DMS153 treated with DMSO at 0.1 percent for 48 hours (cell line): Measurements from ENCODE around the gene CDC14C.
"Not testable (repeated sequence)": the region's sequence is repeated elsewhere in the genome, so short reads cannot be mapped to it uniquely, and the experiment has no call there.

ENCODE experiments used
- DNase-seq: peaks from one replicate; lab custom pipeline; 2025; ENCODE audit not compliant: unreplicated experiment; lab: John Stamatoyannopoulos, UW

Gene CDC14C

DNA sequence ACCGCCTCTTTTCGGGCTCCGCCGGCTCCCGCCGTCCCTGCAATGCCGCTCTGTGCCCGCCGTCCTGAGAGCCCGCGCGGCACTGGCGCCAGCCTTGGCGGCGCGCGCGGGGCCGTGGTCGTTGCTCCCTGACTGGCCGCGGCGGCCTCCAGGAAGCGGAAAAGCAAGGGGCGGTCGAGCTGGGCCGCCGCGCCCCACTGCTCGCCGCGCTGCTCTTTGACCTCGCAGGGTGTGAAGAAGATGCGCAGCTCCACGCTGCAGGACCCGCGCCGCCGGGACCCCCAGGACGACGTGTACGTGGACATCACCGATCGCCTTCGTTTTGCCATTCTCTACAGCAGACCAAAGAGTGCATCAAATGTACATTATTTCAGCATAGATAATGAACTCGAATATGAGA lies at the start of gene CDC14C:
TSS of gene CDC14C (plus strand) at position 115 of the 400 bp plus-strand sequence. CDS start at position 241, 126 bp downstream.
- DNase-seq, result no peak

- DNase-seq, result peak; percentile 88
These were observed 49.1 kb upstream of the CDC14C start for GRCh38 chr7:48875045-48875916.

DNA sequence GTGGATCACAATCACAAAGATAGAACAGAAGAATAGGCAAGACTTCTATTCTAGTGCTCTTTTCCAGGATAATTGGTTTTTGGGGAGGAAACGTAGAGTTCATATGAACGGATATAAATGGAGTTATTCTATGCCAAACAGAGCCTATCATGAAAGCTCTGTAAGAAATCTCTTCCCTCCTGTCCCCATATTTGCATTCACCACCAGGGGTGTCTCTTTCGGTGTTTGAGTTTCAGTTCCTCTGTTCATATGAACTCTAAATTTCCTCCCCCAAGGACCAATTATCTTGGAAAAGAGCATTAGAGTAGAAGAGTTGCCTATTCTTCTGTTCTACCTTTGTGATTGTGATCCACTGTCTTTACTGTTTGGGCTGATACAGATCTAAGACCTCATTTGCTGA lies 48.3 kb upstream of the CDC14C start:
- no peak for DNase-seq

- DNase-seq, result no peak
These were observed 43.5 kb upstream of the CDC14C start for GRCh38 chr7:48880851-48881250.

GRCh38 chr7:48887500-48887899 lies 36.8 kb upstream of the CDC14C start:
- no peak for DNase-seq

DNA sequence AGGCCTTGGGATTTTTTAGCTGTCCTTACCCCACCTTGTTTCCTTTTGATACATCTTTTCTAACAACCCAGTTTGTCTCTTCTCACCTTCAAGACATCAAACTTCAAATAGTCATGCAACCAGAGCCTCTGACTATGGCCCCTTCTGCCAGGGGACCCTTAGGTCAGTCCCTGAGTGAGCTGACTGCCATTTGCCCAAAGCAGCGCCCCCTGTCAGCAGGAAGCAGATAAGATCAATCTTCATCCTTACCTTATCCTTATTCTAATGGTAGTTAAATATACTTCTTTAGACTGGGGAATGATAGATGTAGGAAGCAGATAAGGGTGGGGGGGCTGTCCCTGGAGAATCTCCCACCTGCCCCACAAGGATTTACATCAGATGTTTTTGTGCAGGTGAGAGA lies 29.8 kb upstream of the CDC14C start:
- no peak for DNase-seq

DNA sequence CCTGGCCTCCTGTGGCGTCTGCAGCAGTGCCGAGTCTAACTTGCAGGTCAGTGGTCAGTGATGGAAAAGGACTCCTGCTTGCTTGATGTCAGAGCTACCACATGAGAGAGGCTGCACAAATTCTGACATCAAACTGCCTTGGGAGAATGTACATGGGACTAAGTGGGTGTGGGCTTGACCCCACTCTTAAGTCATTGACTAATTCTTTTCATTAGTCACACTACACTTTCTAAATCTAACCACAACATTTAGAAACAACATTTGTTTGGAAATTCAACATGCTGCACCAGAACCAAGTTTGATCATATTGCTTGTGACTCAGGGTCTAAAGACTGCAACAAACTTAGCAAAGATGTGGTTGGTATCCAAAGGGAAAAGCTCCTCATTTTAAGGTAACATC lies 24.4 kb upstream of the CDC14C start:
- no peak for DNase-seq

DNA sequence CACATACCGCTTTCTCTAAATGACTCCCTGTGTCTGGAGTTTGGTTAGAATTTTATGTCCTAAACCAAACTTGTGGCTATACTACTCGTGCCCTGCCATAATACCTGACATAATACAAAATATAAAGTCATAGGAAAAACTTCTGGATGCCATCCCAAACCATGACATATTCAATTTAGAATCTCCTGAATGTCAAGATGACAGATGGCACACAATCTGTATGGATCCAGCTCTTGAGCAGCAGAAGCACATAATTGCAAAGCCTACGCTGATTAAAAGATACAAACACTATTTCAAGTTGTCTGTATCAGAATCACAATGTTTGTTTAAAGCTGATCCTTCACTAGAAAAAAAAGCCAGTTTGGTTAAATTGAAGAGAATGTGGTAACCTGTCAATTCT lies 22.4 kb upstream of the CDC14C start:
- DNase-seq, result no peak

DNA sequence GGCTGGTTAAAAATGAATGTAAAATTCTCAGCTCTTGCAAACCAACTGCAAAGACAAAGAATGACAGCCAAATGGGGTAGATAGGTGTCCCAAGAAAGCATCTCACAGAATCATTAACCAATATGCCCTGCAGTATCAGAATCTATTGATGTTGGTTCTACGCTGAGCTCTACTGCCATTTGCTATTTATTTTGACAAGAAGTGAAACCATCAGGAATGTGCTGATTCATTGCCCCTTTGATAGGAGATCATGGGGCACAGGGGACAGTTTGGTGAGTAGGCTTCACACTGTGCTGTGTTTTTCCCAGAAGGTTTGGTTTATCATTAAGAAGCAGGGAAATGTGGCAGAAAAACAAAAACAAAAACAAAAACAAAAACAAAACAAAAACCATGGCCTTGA lies 19.4 kb upstream of the CDC14C start:
- no peak for DNase-seq

DNA sequence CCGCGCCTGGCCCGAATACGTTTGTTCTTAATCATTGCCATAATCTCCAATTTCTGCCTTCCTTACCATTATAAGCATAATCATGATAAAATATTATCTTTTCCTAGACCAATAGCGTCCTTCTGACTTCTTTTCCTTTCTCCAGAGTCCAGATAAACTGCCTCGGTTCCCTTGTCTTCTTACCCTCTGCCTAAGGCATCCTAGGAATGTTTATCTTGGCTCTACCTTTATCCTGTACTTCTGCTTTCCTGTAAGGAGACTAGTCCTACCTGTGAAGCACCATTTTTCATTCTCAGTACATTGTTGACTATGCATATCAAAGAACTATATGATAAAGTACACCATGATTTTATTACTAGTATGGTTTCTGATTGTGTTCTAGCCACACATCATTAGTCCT lies 18.7 kb upstream of the CDC14C start:
- not testable (repeated sequence) for DNase-seq

DNA sequence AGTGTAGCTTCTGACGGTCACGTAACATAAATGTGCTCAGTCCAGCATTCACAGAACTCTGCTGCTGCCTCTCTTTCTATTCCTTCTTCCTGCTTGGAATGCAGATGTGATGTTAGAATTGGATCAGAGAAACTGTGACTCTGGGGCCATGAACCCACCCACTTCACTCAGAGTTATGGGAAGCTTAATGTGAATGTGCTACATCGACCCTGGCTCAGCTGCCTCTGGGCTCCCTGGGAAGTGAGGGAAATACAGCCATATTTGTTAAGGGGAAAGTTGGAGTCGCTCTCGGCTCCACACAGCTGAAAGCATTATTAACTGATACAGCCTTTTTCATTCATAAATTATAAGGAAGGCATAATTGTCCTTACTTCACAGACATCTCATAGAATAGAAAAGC lies 14.5 kb upstream of the CDC14C start:
- DNase-seq, result not testable (repeated sequence)

- DNase-seq, result no peak
These were observed 7.1 kb downstream of the CDC14C start for GRCh38 chr7:48931481-48931880.

DNA sequence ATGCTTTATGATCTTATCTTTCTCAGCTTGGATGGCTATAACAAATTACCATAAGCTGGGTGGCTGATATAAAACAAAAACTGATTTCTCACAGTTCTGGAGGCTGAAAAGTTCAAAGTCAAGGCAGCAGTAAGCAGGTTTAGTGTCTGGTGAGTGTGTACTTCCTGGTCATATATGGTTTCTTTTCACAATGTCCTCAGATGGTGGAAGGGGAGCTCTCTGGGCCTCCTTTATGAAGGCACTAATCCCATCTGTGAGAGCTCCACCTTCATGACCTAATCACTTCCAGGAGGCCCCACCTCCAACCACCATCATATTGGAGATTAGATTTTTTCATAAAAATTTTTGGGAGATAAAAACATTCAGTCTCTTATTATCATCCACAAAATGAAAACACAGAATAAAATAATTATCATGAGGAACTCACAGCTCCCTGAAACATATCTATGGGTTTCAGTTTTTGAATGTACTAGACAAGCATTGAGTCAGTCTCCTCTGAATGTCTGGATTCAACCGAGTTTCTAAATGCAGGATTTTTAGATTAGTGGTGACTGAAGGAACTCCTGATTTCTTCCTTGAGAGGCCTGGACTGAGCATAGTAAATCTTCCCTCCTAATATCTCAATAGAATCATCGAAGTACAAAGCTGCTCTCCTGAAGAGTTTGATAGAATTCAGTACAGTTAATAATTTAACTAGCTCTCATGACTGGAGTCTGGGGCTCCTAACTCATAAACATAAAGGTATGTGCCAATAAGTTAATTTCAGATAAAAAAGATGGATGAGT lies 8.0 kb downstream of the CDC14C start:
- no peak for DNase-seq

DNA sequence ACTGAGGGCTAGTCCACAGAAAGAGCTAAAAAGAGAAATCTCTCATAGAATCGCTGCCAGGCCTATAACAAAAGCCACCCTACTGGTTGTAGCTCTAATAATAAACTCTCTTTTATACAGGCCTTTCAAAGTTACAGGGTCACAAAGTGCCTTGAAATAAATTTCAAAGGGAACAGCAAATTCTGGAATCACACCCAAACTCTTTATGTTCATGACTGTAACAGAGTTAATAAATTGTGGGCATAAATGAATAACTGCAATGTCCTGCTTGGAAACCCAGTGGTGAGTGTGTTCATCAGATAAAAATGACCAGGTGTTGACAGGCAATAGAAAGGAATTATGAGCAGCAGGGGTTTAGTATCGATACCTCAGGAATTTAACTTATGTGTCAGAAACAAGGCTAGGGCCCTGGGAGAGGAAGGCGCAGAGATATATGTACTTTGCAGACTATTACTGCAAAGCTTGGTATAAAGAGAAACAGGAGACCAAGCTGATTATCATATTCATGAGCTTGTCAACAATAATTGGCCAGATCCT lies 9.3 kb downstream of the CDC14C start:
- DNase-seq, result no peak

DNA sequence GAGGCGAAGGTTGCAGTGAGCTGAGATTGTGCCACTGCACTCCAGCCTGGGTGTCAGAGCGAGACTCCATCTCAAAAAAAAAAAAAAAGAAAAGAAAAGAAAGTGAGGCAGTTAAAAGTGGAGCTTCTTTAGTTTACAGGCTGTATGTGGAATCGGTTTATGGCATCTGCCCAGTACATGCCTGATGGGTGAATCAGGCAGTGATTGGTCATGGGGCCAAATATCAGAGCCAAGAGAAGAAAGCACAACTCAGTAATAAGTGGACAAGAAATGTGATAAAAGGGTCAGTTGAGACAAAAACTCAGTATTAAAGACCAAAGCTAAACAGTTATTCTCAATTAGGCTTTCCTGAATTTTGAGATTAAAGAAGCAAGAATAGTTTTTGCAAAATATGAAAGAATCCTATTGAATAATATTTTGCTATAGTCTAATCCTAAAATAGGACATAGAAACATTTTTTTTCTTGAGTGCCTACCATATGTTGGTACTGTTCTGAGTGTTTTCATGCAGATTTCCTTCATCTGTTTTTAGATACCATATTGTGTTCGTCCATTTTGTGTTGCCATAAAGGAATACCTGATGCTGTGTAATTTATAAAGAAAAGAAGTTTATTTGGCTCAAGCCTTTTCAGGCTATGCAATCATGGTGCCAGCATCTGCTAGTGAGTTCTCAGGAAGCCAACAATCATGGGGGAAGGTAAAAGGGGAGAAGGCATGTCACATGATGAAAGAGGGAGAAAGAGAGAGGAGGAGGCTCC lies 14.4 kb downstream of the CDC14C start:
- no peak for DNase-seq

DNA sequence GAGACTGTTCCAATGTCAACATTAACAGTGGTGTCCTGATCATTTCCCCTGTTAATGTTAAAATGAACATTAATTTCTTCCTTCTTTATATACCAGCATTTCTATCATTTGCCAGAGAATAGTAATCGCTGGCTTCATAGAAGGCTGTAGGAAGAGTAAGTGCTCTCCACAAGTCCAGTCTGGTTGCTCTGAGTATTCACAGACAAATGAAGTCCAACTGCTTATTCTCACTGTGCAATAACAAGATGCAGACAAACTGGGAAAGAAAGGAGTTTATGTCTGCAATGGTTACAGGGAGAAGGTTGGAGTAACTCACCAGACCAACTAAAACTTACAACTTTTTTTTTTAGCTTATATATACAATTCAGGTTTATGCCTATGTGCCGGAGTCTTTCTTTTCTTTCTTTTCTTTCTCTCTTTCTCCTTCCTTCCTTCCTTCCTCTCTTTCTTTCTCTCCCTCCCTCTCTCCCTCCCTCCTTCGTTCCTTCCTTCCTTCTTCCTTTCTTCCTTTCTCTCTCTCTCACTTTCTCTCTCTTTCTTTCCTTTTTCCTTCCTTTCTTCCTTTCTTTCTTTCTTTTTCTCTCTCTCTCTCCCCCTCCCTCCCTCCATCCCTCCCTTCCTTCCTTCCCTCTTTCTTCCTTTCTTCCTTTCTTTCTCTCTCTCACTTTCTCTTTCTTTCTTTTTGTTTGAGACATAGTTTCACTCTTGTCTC lies 19.1 kb downstream of the CDC14C start:
- no peak for DNase-seq

GRCh38 chr7:48955916-48956315 lies 31.6 kb downstream of the CDC14C start:
- DNase-seq, result no peak

- peak; percentile 34 for DNase-seq
These were observed 35.3 kb downstream of the CDC14C start for GRCh38 chr7:48959676-48960075.

DNA sequence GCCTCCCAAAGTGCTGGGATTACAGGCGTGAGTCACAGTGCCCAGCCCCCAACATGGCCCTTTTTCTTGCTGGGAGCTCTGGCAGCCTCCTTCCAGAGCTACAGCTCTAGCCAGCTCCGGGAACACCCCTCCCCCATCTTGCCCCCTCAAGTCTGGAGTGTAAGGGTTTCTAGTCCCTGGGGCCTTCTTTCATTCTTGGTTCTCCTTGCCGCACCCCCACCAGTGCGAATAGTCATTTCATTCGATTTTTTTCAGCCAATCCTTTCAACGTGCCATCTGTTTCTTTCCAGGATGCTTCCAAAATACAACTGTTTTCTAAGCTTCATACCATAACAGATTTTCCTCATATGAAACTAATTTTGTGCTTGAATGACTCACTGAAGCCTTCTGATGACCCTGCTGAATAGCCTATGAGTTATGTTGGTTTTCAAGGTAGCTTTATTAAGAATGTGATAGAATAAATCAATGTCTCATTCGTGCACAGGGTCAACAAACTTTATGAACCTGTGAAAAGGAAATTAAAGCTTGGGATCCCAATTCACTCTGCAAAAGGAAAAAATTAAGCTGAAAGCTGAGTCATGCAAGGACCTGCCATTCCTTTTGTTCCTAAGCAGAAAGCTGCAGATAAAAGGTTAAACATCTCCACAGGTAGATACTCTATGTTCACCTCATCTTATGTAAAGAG lies 38.6 kb downstream of the CDC14C start:
- DNase-seq, result no peak

DNA sequence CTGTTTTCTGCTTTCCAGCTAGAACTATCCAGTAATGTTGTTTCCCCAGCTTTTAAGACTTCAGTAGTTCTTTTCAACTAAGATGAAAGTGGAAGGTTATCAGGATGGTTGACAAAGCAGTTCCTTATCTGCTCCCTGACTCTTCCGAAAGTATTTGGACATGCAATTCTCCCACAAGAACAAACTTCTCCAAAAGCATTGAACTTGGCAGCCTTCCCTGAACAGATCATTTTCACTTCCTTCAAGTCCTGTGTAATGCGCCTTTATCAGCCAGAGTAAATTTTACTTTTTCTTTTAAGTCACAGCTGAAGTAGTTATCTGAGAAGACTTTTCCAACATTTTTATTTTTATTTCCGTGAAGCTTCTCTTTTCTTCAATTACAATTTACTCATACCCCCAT lies 39.7 kb downstream of the CDC14C start:
- no peak for DNase-seq
